ENCODE data around the gene MAP6.

- no peak for TF ChIP-seq CTCF (IDR thresholded peaks at IDR 0.05 in 2 of 3, conservative IDR thresholded peaks at IDR 0.05 in 1 of 3; ENCODE audit: insufficient read depth in 2 of 3, low read depth in 1 of 3, low read length in 3 of 3)
- TF ChIP-seq POLR2A (conservative IDR thresholded peaks at IDR 0.05), result no peak
- TF ChIP-seq HDAC2 (IDR thresholded peaks at IDR 0.05), result no peak
- no peak for TF ChIP-seq EP300 (IDR thresholded peaks at IDR 0.05; ENCODE audit: low read length)
- no peak for TF ChIP-seq MTA1 (IDR thresholded peaks at IDR 0.05; ENCODE audit: borderline replicate concordance)
- TF ChIP-seq ZBTB8A (IDR thresholded peaks at IDR 0.05; ENCODE audit: partially characterized antibody), result no peak
- TF ChIP-seq ATF4 (CRISPR knock-in tag; IDR thresholded peaks at IDR 0.05), result no peak
- no peak for TF ChIP-seq MXI1 (IDR thresholded peaks at IDR 0.05; ENCODE audit: low read depth, low read length)
- TF ChIP-seq ZNF354B (CRISPR knock-in tag; IDR thresholded peaks at IDR 0.05), result no peak
- TF ChIP-seq CBX3 (IDR thresholded peaks at IDR 0.05; ENCODE audit: borderline replicate concordance in 1 of 2, low read length in 2 of 2), result no peak
- no peak for TF ChIP-seq FOXJ3 (CRISPR knock-in tag; IDR thresholded peaks at IDR 0.05)
Measured at GRCh38 chr11:75653532-75653931, 15.3 kb downstream of the MAP6 start.

All from K562 (cell line).